Measurements from ENCODE around the gene EBLN1.

- TF ChIP-seq POLR2A (IDR thresholded peaks at IDR 0.05), result no peak
- no peak for TF ChIP-seq EP300 (IDR thresholded peaks at IDR 0.05)
- TF ChIP-seq POLR2AphosphoS5 (IDR thresholded peaks at IDR 0.05), result no peak
Observed at GRCh38 chr10:22171131-22171530, 46.7 kb downstream of the EBLN1 start.

Measured in suprapubic skin (tissue), 4 donors.